GM23338 (cell line): ENCODE data around the gene RNF128. TPM values are rescaled to one million over a fixed set of nuclear protein-coding genes. Genes with fewer than 3 reads are reported as not detected.

Experiments
- ATAC-seq: fragments of 200-7000 bp; cut with Tn5 transposase; 3 replicates; pipeline ENCODE4 v1.9.1; 2020
- DNase-seq: peaks from one replicate; pipeline ENCODE4 v3.0.0-alpha.2; 2015; ENCODE audit warnings: low spot score
- H2AFZ ChIP-seq: fragments of 200-600 bp; sonication (generic); 2 replicates; pipeline ENCODE4 v1.8.0; 2016; ENCODE audit warnings: antibody characterized with exemption, mild to moderate bottlenecking, moderate library complexity
- H3F3A ChIP-seq: fragments of 200-600 bp; sonication (generic); replicated peaks from 2 replicates; pipeline ENCODE4 v1.8.0; 2017; ENCODE audit warnings: antibody characterized with exemption, mixed run types, low read depth
- H3K27ac ChIP-seq: fragments of 200-600 bp; sonication (generic); 2 replicates; pipeline ENCODE4 v1.6.1; 2016; ENCODE audit warnings: low read depth
- H3K27me3 ChIP-seq: fragments of 200-600 bp; sonication (generic); 2 replicates; pipeline ENCODE4 v1.8.0; 2016; ENCODE audit warnings: mild to moderate bottlenecking, mixed run types, moderate library complexity; ENCODE audit not compliant: insufficient read depth
- H3K36me3 ChIP-seq: fragments of 200-600 bp; sonication (generic); 2 replicates; pipeline ENCODE4 v1.8.0; 2016; ENCODE audit warnings: mild to moderate bottlenecking; ENCODE audit not compliant: insufficient read depth
- H3K4me1 ChIP-seq: fragments of 200-600 bp; sonication (generic); 2 replicates; pipeline ENCODE4 v1.8.0; 2016; ENCODE audit warnings: mild to moderate bottlenecking, moderate library complexity; ENCODE audit not compliant: insufficient read depth
- H3K4me2 ChIP-seq: fragments of 200-600 bp; sonication (generic); 2 replicates; pipeline ENCODE4 v1.7.1; 2017; ENCODE audit warnings: mixed run types
- H3K4me3 ChIP-seq: fragments of 200-600 bp; sonication (generic); 2 replicates; pipeline ENCODE4 v1.6.1; 2016; ENCODE audit warnings: mixed run types
- H3K79me2 ChIP-seq: fragments of 200-600 bp; sonication (generic); replicated peaks from 2 replicates; pipeline ENCODE4 v1.8.0; 2017; ENCODE audit warnings: mild to moderate bottlenecking; ENCODE audit not compliant: insufficient read depth
- H3K9me2 ChIP-seq: fragments of 200-600 bp; sonication (generic); 2 replicates; pipeline ENCODE4 v1.8.0; 2017; ENCODE audit not compliant: insufficient read depth
- H4K20me1 ChIP-seq: fragments of 200-600 bp; sonication (generic); replicated peaks from 2 replicates; pipeline ENCODE4 v1.8.0; 2017; ENCODE audit warnings: mild to moderate bottlenecking; ENCODE audit not compliant: insufficient read depth
- H3K27ac Mint-ChIP-seq: 2 replicates; pipeline ENCODE4 v1.8.0; 2020; ENCODE audit warnings: inconsistent platforms, mild to moderate bottlenecking, moderate library complexity, mixed read lengths
- H3K27me3 Mint-ChIP-seq: 3 replicates; pipeline ENCODE4 v1.8.0; 2022; ENCODE audit warnings: low read depth, mild to moderate bottlenecking, moderate library complexity, mixed read lengths, inconsistent platforms; ENCODE audit not compliant: insufficient read depth, poor library complexity
- H3K36me3 Mint-ChIP-seq: 3 replicates; pipeline ENCODE4 v1.8.0; 2021; ENCODE audit warnings: low read depth, mild to moderate bottlenecking, inconsistent platforms, moderate library complexity, mixed read lengths
- H3K4me1 Mint-ChIP-seq: 3 replicates; pipeline ENCODE4 v1.8.0; 2020; ENCODE audit warnings: mild to moderate bottlenecking, inconsistent platforms, mixed read lengths
- H3K4me3 Mint-ChIP-seq: 3 replicates; pipeline ENCODE4 v1.8.0; 2021; ENCODE audit warnings: moderate library complexity, mild to moderate bottlenecking, inconsistent platforms, mixed read lengths
- H3K9me3 Mint-ChIP-seq: 3 replicates; pipeline ENCODE4 v1.8.0; 2020; ENCODE audit warnings: moderate library complexity, mild to moderate bottlenecking, inconsistent platforms, mixed read lengths
- CREB1 ChIP-seq: fragments of 250-450 bp; sonication (Bioruptor Pico); IDR thresholded peaks from 2 replicates; pipeline ENCODE4 v1.5.0; 2020; ENCODE audit warnings: low read depth, mild to moderate bottlenecking, moderate library complexity
- EZH2 ChIP-seq: fragments of 200-600 bp; sonication (generic); IDR thresholded peaks from one replicate; pipeline ENCODE4 v1.8.0; 2017; ENCODE audit warnings: antibody characterized with exemption, mild to moderate bottlenecking, low read depth; ENCODE audit not compliant: unreplicated experiment
- JUNB ChIP-seq: IDR thresholded peaks from one replicate; pipeline ENCODE4 v1.6.1; 2016; ENCODE audit warnings: antibody characterized with exemption; ENCODE audit not compliant: unreplicated experiment
- NANOG ChIP-seq: IDR thresholded peaks from 2 replicates; pipeline ENCODE4 v1.6.1; 2016; ENCODE audit warnings: antibody characterized with exemption, borderline replicate concordance
- POLR2AphosphoS5 ChIP-seq: IDR thresholded peaks from 2 replicates; pipeline ENCODE4 v1.6.1; 2016; ENCODE audit warnings: antibody characterized with exemption, low read depth
- STAT1 ChIP-seq: IDR thresholded peaks from one replicate; pipeline ENCODE4 v1.6.1; 2016; ENCODE audit warnings: antibody characterized with exemption; ENCODE audit not compliant: unreplicated experiment
- ZNF114 ChIP-seq: fragments of 250-450 bp; sonication (Bioruptor Pico); IDR thresholded peaks from 2 replicates; pipeline ENCODE4 v1.5.0; 2020; ENCODE audit warnings: mild to moderate bottlenecking, moderate library complexity
- ZNF331 ChIP-seq: fragments of 250-450 bp; sonication (Bioruptor Pico); IDR thresholded peaks from 2 replicates; pipeline ENCODE4 v1.5.0; 2020; ENCODE audit warnings: low read depth, mild to moderate bottlenecking, moderate library complexity
- polyA plus RNA-seq: library from polyadenylated mRNA; unstranded; fragments of >200 nt; fragmentation: Nextera tagmentation; extraction: Ambion mirVana; gene quantifications from 2 replicates; pipeline ENCODE4 v1.2.1, GENCODE V29; 2016
- total RNA-seq: library from RNA; depleted of rRNA; stranded (reverse); fragments of >200 nt; shearing (Covaris generic); gene quantifications from 2 replicates; pipeline ENCODE4 v1.2.3, GENCODE V29; 2014
- TF ChIP-seq, protein P1 (sequence below): IDR thresholded peaks from 2 replicates; pipeline ENCODE4 v1.6.1; 2016; ENCODE audit warnings: antibody characterized with exemption
- TF ChIP-seq, protein P2 (sequence below): IDR thresholded peaks from one replicate; pipeline ENCODE4 v1.6.1; 2018; ENCODE audit warnings: antibody characterized with exemption; ENCODE audit not compliant: unreplicated experiment

Gene RNF128
- total and polyA plus RNA-seq, 2 experiments from 2014 or later: 1.2 to 3.2 TPM

DNA sequence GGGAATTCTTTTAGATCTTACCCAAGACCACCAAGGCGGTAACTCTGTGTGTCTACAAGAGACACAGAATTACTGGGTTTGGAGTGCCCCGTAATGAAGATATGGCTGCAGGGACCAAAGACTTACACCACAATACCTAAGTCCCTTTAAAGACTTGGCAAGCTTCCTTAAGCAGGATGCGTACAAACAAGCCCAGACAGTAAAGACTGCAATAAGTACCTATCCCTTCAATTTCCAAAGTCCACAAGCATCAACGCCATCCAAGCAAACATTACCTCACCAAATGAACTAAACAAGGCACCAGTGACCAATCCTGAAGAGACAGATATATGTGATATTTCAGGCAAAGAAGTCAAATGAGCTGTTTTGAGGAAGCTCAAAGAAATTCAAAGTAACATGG lies 42.3 kb upstream of the RNF128 start (continued):
- TF ChIP-seq ZNF114 (CRISPR knock-in tag): no peak
- TF ChIP-seq, protein P1, sequence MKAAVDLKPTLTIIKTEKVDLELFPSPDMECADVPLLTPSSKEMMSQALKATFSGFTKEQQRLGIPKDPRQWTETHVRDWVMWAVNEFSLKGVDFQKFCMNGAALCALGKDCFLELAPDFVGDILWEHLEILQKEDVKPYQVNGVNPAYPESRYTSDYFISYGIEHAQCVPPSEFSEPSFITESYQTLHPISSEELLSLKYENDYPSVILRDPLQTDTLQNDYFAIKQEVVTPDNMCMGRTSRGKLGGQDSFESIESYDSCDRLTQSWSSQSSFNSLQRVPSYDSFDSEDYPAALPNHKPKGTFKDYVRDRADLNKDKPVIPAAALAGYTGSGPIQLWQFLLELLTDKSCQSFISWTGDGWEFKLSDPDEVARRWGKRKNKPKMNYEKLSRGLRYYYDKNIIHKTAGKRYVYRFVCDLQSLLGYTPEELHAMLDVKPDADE: no peak
- TF ChIP-seq STAT1: no peak
- TF ChIP-seq POLR2AphosphoS5: no peak
- TF ChIP-seq CREB1 (CRISPR knock-in tag): no peak
- TF ChIP-seq, protein P2, sequence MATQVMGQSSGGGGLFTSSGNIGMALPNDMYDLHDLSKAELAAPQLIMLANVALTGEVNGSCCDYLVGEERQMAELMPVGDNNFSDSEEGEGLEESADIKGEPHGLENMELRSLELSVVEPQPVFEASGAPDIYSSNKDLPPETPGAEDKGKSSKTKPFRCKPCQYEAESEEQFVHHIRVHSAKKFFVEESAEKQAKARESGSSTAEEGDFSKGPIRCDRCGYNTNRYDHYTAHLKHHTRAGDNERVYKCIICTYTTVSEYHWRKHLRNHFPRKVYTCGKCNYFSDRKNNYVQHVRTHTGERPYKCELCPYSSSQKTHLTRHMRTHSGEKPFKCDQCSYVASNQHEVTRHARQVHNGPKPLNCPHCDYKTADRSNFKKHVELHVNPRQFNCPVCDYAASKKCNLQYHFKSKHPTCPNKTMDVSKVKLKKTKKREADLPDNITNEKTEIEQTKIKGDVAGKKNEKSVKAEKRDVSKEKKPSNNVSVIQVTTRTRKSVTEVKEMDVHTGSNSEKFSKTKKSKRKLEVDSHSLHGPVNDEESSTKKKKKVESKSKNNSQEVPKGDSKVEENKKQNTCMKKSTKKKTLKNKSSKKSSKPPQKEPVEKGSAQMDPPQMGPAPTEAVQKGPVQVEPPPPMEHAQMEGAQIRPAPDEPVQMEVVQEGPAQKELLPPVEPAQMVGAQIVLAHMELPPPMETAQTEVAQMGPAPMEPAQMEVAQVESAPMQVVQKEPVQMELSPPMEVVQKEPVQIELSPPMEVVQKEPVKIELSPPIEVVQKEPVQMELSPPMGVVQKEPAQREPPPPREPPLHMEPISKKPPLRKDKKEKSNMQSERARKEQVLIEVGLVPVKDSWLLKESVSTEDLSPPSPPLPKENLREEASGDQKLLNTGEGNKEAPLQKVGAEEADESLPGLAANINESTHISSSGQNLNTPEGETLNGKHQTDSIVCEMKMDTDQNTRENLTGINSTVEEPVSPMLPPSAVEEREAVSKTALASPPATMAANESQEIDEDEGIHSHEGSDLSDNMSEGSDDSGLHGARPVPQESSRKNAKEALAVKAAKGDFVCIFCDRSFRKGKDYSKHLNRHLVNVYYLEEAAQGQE: no peak

DNA sequence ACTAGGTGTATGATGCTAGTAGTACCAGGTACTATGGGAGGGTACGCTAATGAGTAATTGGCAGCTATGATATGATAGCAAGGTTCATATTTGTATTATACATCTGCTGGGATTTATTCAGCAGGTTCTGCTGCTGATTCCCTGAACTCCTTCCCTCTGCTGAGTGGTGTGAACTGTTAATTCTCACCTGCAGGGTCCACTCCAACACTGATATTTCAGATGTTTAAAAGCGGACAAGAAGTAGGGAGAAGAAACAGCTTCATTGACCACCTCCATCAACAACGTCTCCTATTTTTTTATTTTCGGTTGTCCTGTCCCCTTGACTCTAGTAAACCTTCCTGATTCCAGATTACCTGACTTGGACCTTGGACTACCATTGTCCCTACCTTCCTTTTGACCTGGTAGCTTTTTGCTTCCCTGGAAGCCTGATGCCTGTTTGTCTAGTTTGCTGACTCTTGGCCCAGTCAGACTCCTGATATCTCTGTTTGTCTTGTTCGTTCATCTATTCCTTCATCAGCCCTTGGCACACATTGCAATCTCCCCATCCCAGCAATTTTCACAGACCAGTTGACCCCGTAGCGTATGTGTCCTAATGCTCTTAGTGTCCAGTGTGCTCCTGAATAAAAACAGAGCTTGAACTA lies 34.0 kb upstream of the RNF128 start:
- no peaks in the 10 kb centered on the region for H3K9me3 Mint-ChIP-seq
- H2AFZ ChIP-seq: no peak overlapping the region
- H3K9me2 ChIP-seq: no peaks in the 10 kb centered on the region
- H4K20me1 ChIP-seq: no peaks in the 10 kb centered on the region
- no peaks in the 10 kb centered on the region for H3K36me3 ChIP-seq
- no peaks in the 10 kb centered on the region for H3K27me3 ChIP-seq
- H3K27ac ChIP-seq: no peak overlapping the region
- H3K79me2 ChIP-seq: no peaks in the 10 kb centered on the region
- H3K27ac Mint-ChIP-seq: no peak overlapping the region
- no peak overlapping the region for H3K4me3 Mint-ChIP-seq
- DNase-seq: no peak
- ATAC-seq: no peak
- H3K36me3 Mint-ChIP-seq: no peaks in the 10 kb centered on the region
- H3K4me1 ChIP-seq: no peaks in the 10 kb centered on the region
- H3K4me3 ChIP-seq: no peak overlapping the region
- no peak overlapping the region for H3K4me2 ChIP-seq
- H3K4me1 Mint-ChIP-seq: peaks cover 2% of the 10 kb centered on the region; the same call in 1 of the 3 replicates
- no peaks in the 10 kb centered on the region for H3F3A ChIP-seq
- H3K27me3 Mint-ChIP-seq: no peaks in the 10 kb centered on the region
- TF ChIP-seq CREB1 (CRISPR knock-in tag) (no peak), EZH2 (no peak), JUNB (no peak), ZNF114 (CRISPR knock-in tag) (no peak), NANOG (no peak), ZNF331 (CRISPR knock-in tag) (no peak)
- TF ChIP-seq, protein P2: no peak
